ENCODE measurements around the gene DCAKD. TPM values are rescaled to one million over a fixed set of nuclear protein-coding genes. Genes with fewer than 3 reads are reported as not detected.

The DCAKD gene
- polyA plus RNA-seq, 2 donors = 11.8 to 15.8 TPM

- H3K9me3 ChIP-seq (ENCODE audit: control insufficient read depth in 2 of 2, insufficient read depth in 1 of 2, low read depth in 1 of 2, low read length in 1 of 2) = no peaks in the 10 kb centered on the region
- H3K27ac ChIP-seq (ENCODE audit: low read depth in 2 of 2, low read length in 1 of 2) = no peak overlapping the region
- H3K36me3 ChIP-seq (ENCODE audit: control insufficient read depth in 2 of 2, insufficient read depth in 2 of 2, low read length in 1 of 2) = peaks cover 6 to 7% of the 10 kb centered on the region in 2 donors
- 73 to 80% methylated on average over 3 of the region's 3 CpGs for WGBS, 2 donors
- no peak overlapping the region for H3K4me3 ChIP-seq (ENCODE audit: low read depth in 1 of 2, low read length in 2 of 2)
- no peaks in the 10 kb centered on the region for H3K27me3 ChIP-seq (ENCODE audit: control insufficient read depth in 1 of 2, insufficient read depth in 2 of 2, low read length in 2 of 2)
- H3K4me1 ChIP-seq (ENCODE audit: control insufficient read depth in 2 of 2, insufficient read depth in 2 of 2, low read length in 1 of 2) = peaks cover 2 to 19% of the 10 kb centered on the region in 2 donors
These were observed 39.3 kb upstream of the DCAKD start for GRCh38 chr17:45090711-45091110.

- Histone ChIP-seq H3K27ac (ENCODE audit: low read depth in 2 of 2, low read length in 1 of 2) (peak overlapping the region; percentile 31 to 94), H3K27me3 (ENCODE audit: control insufficient read depth in 1 of 2, insufficient read depth in 2 of 2, low read length in 2 of 2) (no peaks in the 10 kb centered on the region), H3K4me3 (ENCODE audit: low read depth in 1 of 2, low read length in 2 of 2) (no peak overlapping the region), H3K4me1 (ENCODE audit: control insufficient read depth in 2 of 2, insufficient read depth in 2 of 2, low read length in 1 of 2) (peaks cover 2 to 16% of the 10 kb centered on the region in 2 donors), H3K9me3 (ENCODE audit: control insufficient read depth in 2 of 2, insufficient read depth in 1 of 2, low read depth in 1 of 2, low read length in 1 of 2) (no peaks in the 10 kb centered on the region), H3K36me3 (ENCODE audit: control insufficient read depth in 2 of 2, insufficient read depth in 2 of 2, low read length in 1 of 2) (peaks cover 6% of the 10 kb centered on the region in 2 donors)
- whole genome bisulfite sequencing, 2 donors = 74 to 83% methylated on average over 3 of the region's 3 CpGs
These were observed 37.3 kb upstream of the DCAKD start for GRCh38 chr17:45088741-45089140.

- Histone ChIP-seq H3K4me1 (ENCODE audit: control insufficient read depth in 2 of 2, insufficient read depth in 2 of 2, low read length in 1 of 2) (peaks cover 0 to 11% of the 10 kb centered on the region in 2 donors), H3K27ac (ENCODE audit: low read depth in 2 of 2, low read length in 1 of 2) (peak overlapping the region; percentile 89 to 94), H3K4me3 (ENCODE audit: low read depth in 1 of 2, low read length in 2 of 2) (no peak overlapping the region), H3K9me3 (ENCODE audit: control insufficient read depth in 2 of 2, insufficient read depth in 1 of 2, low read depth in 1 of 2, low read length in 1 of 2) (no peaks in the 10 kb centered on the region), H3K36me3 (ENCODE audit: control insufficient read depth in 2 of 2, insufficient read depth in 2 of 2, low read length in 1 of 2) (peaks cover 6% of the 10 kb centered on the region in 2 donors), H3K27me3 (ENCODE audit: control insufficient read depth in 1 of 2, insufficient read depth in 2 of 2, low read length in 2 of 2) (no peaks in the 10 kb centered on the region)
- WGBS, 2 donors = 74 to 80% methylated on average over 5 of the region's 5 CpGs
These were observed 36.5 kb upstream of the DCAKD start for GRCh38 chr17:45087978-45088377.

- H3K36me3 ChIP-seq (ENCODE audit: control insufficient read depth in 2 of 2, insufficient read depth in 2 of 2, low read length in 1 of 2) = peaks cover 6% of the 10 kb centered on the region in 2 donors
- H3K4me1 ChIP-seq (ENCODE audit: control insufficient read depth in 2 of 2, insufficient read depth in 2 of 2, low read length in 1 of 2) = peaks cover 0 to 11% of the 10 kb centered on the region in 2 donors
- whole genome bisulfite sequencing, 2 donors = 41 to 56% methylated on average over 3 of the region's 3 CpGs
These were observed 36.1 kb upstream of the DCAKD start for GRCh38 chr17:45087504-45087975.

GRCh38 chr17:45086865-45087503 lies 35.6 kb upstream of the DCAKD start:
- Histone ChIP-seq H3K4me1 (ENCODE audit: control insufficient read depth in 2 of 2, insufficient read depth in 2 of 2, low read length in 1 of 2) (peaks cover 0 to 11% of the 10 kb centered on the region in 2 donors), H3K4me3 (ENCODE audit: low read depth in 1 of 2, low read length in 2 of 2) (no peak overlapping the region), H3K9me3 (ENCODE audit: control insufficient read depth in 2 of 2, insufficient read depth in 1 of 2, low read depth in 1 of 2, low read length in 1 of 2) (no peaks in the 10 kb centered on the region), H3K27ac (ENCODE audit: low read depth in 2 of 2, low read length in 1 of 2) (peak overlapping the region; percentile 52 to 94), H3K36me3 (ENCODE audit: control insufficient read depth in 2 of 2, insufficient read depth in 2 of 2, low read length in 1 of 2) (peaks cover 6% of the 10 kb centered on the region in 2 donors), H3K27me3 (ENCODE audit: control insufficient read depth in 1 of 2, insufficient read depth in 2 of 2, low read length in 2 of 2) (no peaks in the 10 kb centered on the region)
- 88% methylated on average over 6 of the region's 6 CpGs for WGBS, 2 donors

More at GRCh38 chr17:45087504-45087975, 36.1 kb upstream of the DCAKD start:
- H3K9me3 ChIP-seq (ENCODE audit: control insufficient read depth in 2 of 2, insufficient read depth in 1 of 2, low read depth in 1 of 2, low read length in 1 of 2) = no peaks in the 10 kb centered on the region
- no peaks in the 10 kb centered on the region for H3K27me3 ChIP-seq (ENCODE audit: control insufficient read depth in 1 of 2, insufficient read depth in 2 of 2, low read length in 2 of 2)
- peak overlapping the region; percentile 89 to 94 for H3K27ac ChIP-seq (ENCODE audit: low read depth in 2 of 2, low read length in 1 of 2)
- no peak overlapping the region for H3K4me3 ChIP-seq (ENCODE audit: low read depth in 1 of 2, low read length in 2 of 2)

GRCh38 chr17:45086391-45086790 lies 35.0 kb upstream of the DCAKD start:
- H3K4me3 ChIP-seq (ENCODE audit: low read depth in 1 of 2, low read length in 2 of 2) = no peak overlapping the region
- WGBS, 2 donors = 97 to 99% methylated on average over 4 of the region's 4 CpGs
- no peaks in the 10 kb centered on the region for H3K9me3 ChIP-seq (ENCODE audit: control insufficient read depth in 2 of 2, insufficient read depth in 1 of 2, low read depth in 1 of 2, low read length in 1 of 2)
- peaks cover 10% of the 10 kb centered on the region in 2 donors for H3K36me3 ChIP-seq (ENCODE audit: control insufficient read depth in 2 of 2, insufficient read depth in 2 of 2, low read length in 1 of 2)
- H3K27me3 ChIP-seq (ENCODE audit: control insufficient read depth in 1 of 2, insufficient read depth in 2 of 2, low read length in 2 of 2) = no peaks in the 10 kb centered on the region
- peak overlapping the region; percentile 52 to 94 for H3K27ac ChIP-seq (ENCODE audit: low read depth in 2 of 2, low read length in 1 of 2)
- H3K4me1 ChIP-seq (ENCODE audit: control insufficient read depth in 2 of 2, insufficient read depth in 2 of 2, low read length in 1 of 2) = peaks cover 0 to 11% of the 10 kb centered on the region in 2 donors

GRCh38 chr17:45081047-45081703 lies 29.7 kb upstream of the DCAKD start:
- no peaks in the 10 kb centered on the region for H3K9me3 ChIP-seq (ENCODE audit: control insufficient read depth in 2 of 2, insufficient read depth in 1 of 2, low read depth in 1 of 2, low read length in 1 of 2)
- no peak overlapping the region for H3K27ac ChIP-seq (ENCODE audit: low read depth in 2 of 2, low read length in 1 of 2)
- 79 to 84% methylated on average over 6 of the region's 6 CpGs for WGBS, 2 donors
- H3K27me3 ChIP-seq (ENCODE audit: control insufficient read depth in 1 of 2, insufficient read depth in 2 of 2, low read length in 2 of 2) = no peaks in the 10 kb centered on the region
- H3K4me3 ChIP-seq (ENCODE audit: low read depth in 1 of 2, low read length in 2 of 2) = no peak overlapping the region
- H3K4me1 ChIP-seq (ENCODE audit: control insufficient read depth in 2 of 2, insufficient read depth in 2 of 2, low read length in 1 of 2) = no peaks in the 10 kb centered on the region
- H3K36me3 ChIP-seq (ENCODE audit: control insufficient read depth in 2 of 2, insufficient read depth in 2 of 2, low read length in 1 of 2) = peaks cover 4% of the 10 kb centered on the region in 2 donors

- Histone ChIP-seq H3K4me3 (ENCODE audit: low read depth in 1 of 2, low read length in 2 of 2) (no peak overlapping the region), H3K4me1 (ENCODE audit: control insufficient read depth in 2 of 2, insufficient read depth in 2 of 2, low read length in 1 of 2) (peaks cover 0 to 3% of the 10 kb centered on the region in 2 donors), H3K9me3 (ENCODE audit: control insufficient read depth in 2 of 2, insufficient read depth in 1 of 2, low read depth in 1 of 2, low read length in 1 of 2) (no peaks in the 10 kb centered on the region), H3K27me3 (ENCODE audit: control insufficient read depth in 1 of 2, insufficient read depth in 2 of 2, low read length in 2 of 2) (no peaks in the 10 kb centered on the region), H3K36me3 (ENCODE audit: control insufficient read depth in 2 of 2, insufficient read depth in 2 of 2, low read length in 1 of 2) (peaks cover 4% of the 10 kb centered on the region in 2 donors), H3K27ac (ENCODE audit: low read depth in 2 of 2, low read length in 1 of 2) (peak overlapping the region in 1 of 2 donors; percentile 20)
- 77 to 78% methylated on average over 3 of the region's 3 CpGs for WGBS, 2 donors
These were observed 26.2 kb upstream of the DCAKD start for GRCh38 chr17:45077643-45078042.

GRCh38 chr17:45073414-45074070 lies 22.1 kb upstream of the DCAKD start:
- H3K4me1 ChIP-seq (ENCODE audit: control insufficient read depth in 2 of 2, insufficient read depth in 2 of 2, low read length in 1 of 2) = peaks cover 0 to 3% of the 10 kb centered on the region in 2 donors
- no peaks in the 10 kb centered on the region for H3K36me3 ChIP-seq (ENCODE audit: control insufficient read depth in 2 of 2, insufficient read depth in 2 of 2, low read length in 1 of 2)
- WGBS, 2 donors = 58 to 64% methylated on average over 5 of the region's 5 CpGs
- peak overlapping the region; percentile 40 to 82 for H3K27ac ChIP-seq (ENCODE audit: low read depth in 2 of 2, low read length in 1 of 2)
- no peaks in the 10 kb centered on the region for H3K27me3 ChIP-seq (ENCODE audit: control insufficient read depth in 1 of 2, insufficient read depth in 2 of 2, low read length in 2 of 2)
- H3K9me3 ChIP-seq (ENCODE audit: control insufficient read depth in 2 of 2, insufficient read depth in 1 of 2, low read depth in 1 of 2, low read length in 1 of 2) = no peaks in the 10 kb centered on the region
- no peak overlapping the region for H3K4me3 ChIP-seq (ENCODE audit: low read depth in 1 of 2, low read length in 2 of 2)
